SK-N-SH (cell line): Measurements from ENCODE around the gene CNTNAP2. TPM values are rescaled to one million over a fixed set of nuclear protein-coding genes. Genes with fewer than 3 reads are reported as not detected.

Experiments used
- CTCF ChIA-PET: fragments of 300-600, 350-600 bp; formaldehyde crosslinking; extraction: SDS; loops from one replicate; lab custom pipeline; 2021; lab: Yijun Ruan, JAX
- POLR2A ChIA-PET: fragments of 350-600 bp; sonication (Branson Sonifier 250); formaldehyde crosslinking; extraction: SDS; loops from one replicate; lab custom pipeline; 2020; ENCODE audit warnings: antibody characterized with exemption, inconsistent platforms; lab: Yijun Ruan, JAX
- DNase-seq: peaks from one replicate; pipeline ENCODE4 v3.0.0; 2012
- H2AFZ ChIP-seq: fragments of 200-600 bp; sonication (generic); 2 replicates; pipeline ENCODE4 v1.8.1; 2016; ENCODE audit warnings: antibody characterized with exemption, mild to moderate bottlenecking, low read depth
- H3F3A ChIP-seq: fragments of 200-600 bp; sonication (generic); replicated peaks from 2 replicates; pipeline ENCODE3; 2016; ENCODE audit warnings: antibody characterized with exemption, mild to moderate bottlenecking; ENCODE audit not compliant: insufficient read depth
- H3K27ac ChIP-seq, 2 experiments: fragments of 200-500 bp in 1 of 2; fragments of 200-600 bp in 1 of 2; sonication (Bioruptor generic) in 1 of 2; sonication (generic), shearing (Covaris generic) in 1 of 2; 2 replicates each; pipeline versions ENCODE4 v1.5.1 to v1.6.1; 2014 to 2016; ENCODE audit warnings: low read depth in 2 of 2, inconsistent platforms in 1 of 2, low read length in 1 of 2, mild to moderate bottlenecking in 1 of 2, mixed read lengths in 1 of 2
- H3K27me3 ChIP-seq: fragments of 200-600 bp; sonication (generic), shearing (Covaris generic); 2 replicates; pipeline ENCODE4 v1.6.1; 2016; ENCODE audit warnings: mixed run types; ENCODE audit not compliant: insufficient read depth
- H3K36me3 ChIP-seq, 2 experiments: fragments of 200-500 bp in 1 of 2; fragments of 200-600 bp in 1 of 2; sonication (Bioruptor generic) in 1 of 2; sonication (generic) in 1 of 2; replicated peaks in 1 of 2; 2 replicates each; pipeline versions ENCODE3 to v1.5.1; 2014 to 2016; ENCODE audit warnings: low read length in 1 of 2, mild to moderate bottlenecking in 1 of 2; ENCODE audit not compliant: insufficient read depth in 2 of 2, control insufficient read depth in 1 of 2
- H3K4me1 ChIP-seq, 2 experiments: fragments of 200-500 bp in 1 of 2; fragments of 200-600 bp in 1 of 2; sonication (Bioruptor generic) in 1 of 2; sonication (generic), shearing (Covaris generic) in 1 of 2; 2 replicates each; pipeline versions ENCODE4 v1.5.1 to v1.6.1; 2014 to 2016; ENCODE audit warnings: low read depth in 1 of 2, low read length in 1 of 2, mixed run types in 1 of 2; ENCODE audit not compliant: insufficient read depth in 2 of 2, control insufficient read depth in 1 of 2
- H3K4me2 ChIP-seq: fragments of 200-600 bp; sonication (generic), shearing (Covaris generic); 2 replicates; pipeline ENCODE4 v1.6.1; 2017; ENCODE audit warnings: mixed run types
- H3K4me3 ChIP-seq, 2 experiments: fragments of 200-500 bp in 1 of 2; fragments of 200-600 bp in 1 of 2; sonication (Bioruptor generic) in 1 of 2; sonication (generic), shearing (Covaris generic) in 1 of 2; 2 replicates each; pipeline versions ENCODE4 v1.5.1 to v1.8.1; 2014 to 2016; ENCODE audit warnings: low read depth in 2 of 2, inconsistent platforms in 1 of 2, low read length in 1 of 2, mild to moderate bottlenecking in 1 of 2, mixed read lengths in 1 of 2, moderate library complexity in 1 of 2
- H3K79me2 ChIP-seq: fragments of 200-600 bp; sonication (generic); 2 replicates; pipeline ENCODE4 v1.8.1; 2017; ENCODE audit warnings: mild to moderate bottlenecking; ENCODE audit not compliant: insufficient read depth
- H3K9ac ChIP-seq: fragments of 200-600 bp; sonication (generic); 2 replicates; pipeline ENCODE4 v1.6.1; 2017; ENCODE audit warnings: mixed run types
- H3K9me2 ChIP-seq: fragments of 200-600 bp; sonication (generic); 2 replicates; pipeline ENCODE4 v1.6.1; 2017; ENCODE audit warnings: mixed run types
- H3K9me3 ChIP-seq: fragments of 200-600 bp; sonication (generic); 2 replicates; pipeline ENCODE4 v1.6.1; 2017; ENCODE audit warnings: mixed run types, mild to moderate bottlenecking, moderate library complexity
- H4K20me1 ChIP-seq: fragments of 200-600 bp; sonication (generic); 2 replicates; pipeline ENCODE4 v1.6.1; 2017; ENCODE audit warnings: mild to moderate bottlenecking, mixed run types; ENCODE audit not compliant: insufficient read depth
- CHD2 ChIP-seq: fragments of 150-350 bp; IDR thresholded peaks from 2 replicates; pipeline ENCODE4 v1.6.1; 2018; ENCODE audit warnings: low read length; ENCODE audit not compliant: partially characterized antibody
- CTCF ChIP-seq: fragments of 200-600 bp; sonication (generic); IDR thresholded peaks from 2 replicates; pipeline ENCODE4 v1.6.1; 2017; ENCODE audit warnings: antibody characterized with exemption, mild to moderate bottlenecking, moderate library complexity
- EP300 ChIP-seq, 2 experiments: IDR thresholded peaks; 2 replicates each; pipeline versions ENCODE4 v1.4.0 to v1.6.1; 2012; ENCODE audit warnings: borderline replicate concordance in 1 of 2, low read depth in 1 of 2, low read length in 1 of 2
- EZH2phosphoT487 ChIP-seq: fragments of 200-600 bp; sonication (generic); IDR thresholded peaks from 2 replicates; pipeline ENCODE4 v1.6.1; 2017; ENCODE audit warnings: low read depth, mixed run types, mild to moderate bottlenecking, antibody characterized with exemption, moderate library complexity, borderline replicate concordance
- FOXJ3 ChIP-seq: sonication (generic); formaldehyde crosslinking; IDR thresholded peaks from 2 replicates; pipeline ENCODE4 v1.5.1; 2020; ENCODE audit warnings: mild to moderate bottlenecking, missing genetic modification reagents
- FOXM1 ChIP-seq: IDR thresholded peaks from 2 replicates; pipeline ENCODE4 v1.4.0; 2012; ENCODE audit warnings: low read depth, mild to moderate bottlenecking
- JUND ChIP-seq: IDR thresholded peaks from 2 replicates; pipeline ENCODE4 v1.4.0; 2012
- NRF1 ChIP-seq: IDR thresholded peaks from 2 replicates; pipeline ENCODE4 v1.6.1; 2012; ENCODE audit warnings: low read depth, mild to moderate bottlenecking, low read length
- RCOR1 ChIP-seq: fragments of 150-350 bp; IDR thresholded peaks from 2 replicates; pipeline ENCODE4 v1.6.1; 2017; ENCODE audit warnings: antibody characterized with exemption, low read length
- REST ChIP-seq: IDR thresholded peaks from 2 replicates; pipeline ENCODE4 v1.6.1; 2012; ENCODE audit warnings: mild to moderate bottlenecking, low read depth, low read length, moderate library complexity
- RXRA ChIP-seq: IDR thresholded peaks from 2 replicates; pipeline ENCODE4 v1.4.0; 2012; ENCODE audit warnings: low read depth, mild to moderate bottlenecking, borderline replicate concordance
- SMC3 ChIP-seq: IDR thresholded peaks from 2 replicates; pipeline ENCODE4 v1.6.1; 2012; ENCODE audit warnings: low read depth, low read length, improper control_type of control experiment
- TCF12 ChIP-seq: IDR thresholded peaks from 2 replicates; pipeline ENCODE4 v1.4.0; 2012
- TEAD4 ChIP-seq: IDR thresholded peaks from 2 replicates; pipeline ENCODE4 v1.4.0; 2012; ENCODE audit warnings: mild to moderate bottlenecking, borderline replicate concordance; ENCODE audit not compliant: insufficient read depth
- USF2 ChIP-seq: fragments of 150-350 bp; IDR thresholded peaks from 2 replicates; pipeline ENCODE4 v1.6.1; 2017; ENCODE audit warnings: antibody characterized with exemption, low read length, low read depth, borderline replicate concordance
- YY1 ChIP-seq: IDR thresholded peaks from 2 replicates; pipeline ENCODE4 v1.4.0; 2012; ENCODE audit warnings: low read depth, mild to moderate bottlenecking
- WGBS: methylation state at CpG from one replicate; pipeline ENCODE4 v1.1.6; 2017; ENCODE audit warnings: low lambda C conversion rate; 5-methylcytosine and 5-hydroxymethylcytosine counted together
- polyA plus RNA-seq, 3 experiments: library from polyadenylated mRNA; depleted of rRNA; stranded (reverse); fragments of >200 nt; gene quantifications; 2 replicates each; pipeline ENCODE4 v1.2.3, GENCODE V29; 2012
- TF ChIP-seq, protein P1 (sequence below): IDR thresholded peaks from 2 replicates; pipeline ENCODE4 v1.4.0; 2012; ENCODE audit warnings: low read depth

Gene CNTNAP2
- polyA plus RNA-seq, 1 of the 3 experiments (the other 2 are of a cell fraction), result 3.4 TPM

- no peak for TF ChIP-seq FOXM1
- no peak for TF ChIP-seq EP300 (IDR thresholded peaks at IDR 0.05; ENCODE audit: borderline replicate concordance in 1 of 2, low read depth in 1 of 2, low read length in 1 of 2)
- no peak for TF ChIP-seq JUND
- no peak for TF ChIP-seq NRF1
These were observed 2065.7 kb downstream of the CNTNAP2 start (continued) for GRCh38 chr7:148182264-148182663.

- Histone ChIP-seq H3F3A (no peaks in the 10 kb centered on the region), H2AFZ (no peak overlapping the region), H3K9me3 (no peaks in the 10 kb centered on the region), H3K4me2 (no peak overlapping the region), H3K9me2 (no peaks in the 10 kb centered on the region)
- 45% methylated on average over 5 of the region's 5 CpGs for WGBS
- TF ChIP-seq SMC3, result no peak
- no peak for TF ChIP-seq RCOR1
- TF ChIP-seq, protein P1, sequence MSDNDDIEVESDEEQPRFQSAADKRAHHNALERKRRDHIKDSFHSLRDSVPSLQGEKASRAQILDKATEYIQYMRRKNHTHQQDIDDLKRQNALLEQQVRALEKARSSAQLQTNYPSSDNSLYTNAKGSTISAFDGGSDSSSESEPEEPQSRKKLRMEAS, result no peak
- no peak for TF ChIP-seq RXRA
- TF ChIP-seq CHD2, result no peak
- no peak for TF ChIP-seq CTCF
- no peak for TF ChIP-seq YY1
- no peak for TF ChIP-seq TEAD4
- TF ChIP-seq EZH2phosphoT487, result no peak
- TF ChIP-seq, all 33 proteins: peak for 0
- CTCF ChIA-PET, result interaction anchor here (1.3 kb wide), 1 partner anchor 23 kb away, joined by 3 read pairs; no protein-coding TSS in a partner anchor
- H3K4me1 ChIP-seq, result no peaks in the 10 kb centered on the region; a peak in 1 of 4 replicates
- H3K79me2 ChIP-seq, result no peaks in the 10 kb centered on the region
- no peaks in the 10 kb centered on the region for H4K20me1 ChIP-seq
- H3K4me3 ChIP-seq, result no peak overlapping the region
- no peaks in the 10 kb centered on the region for H3K27me3 ChIP-seq
- no peak for DNase-seq
- H3K36me3 ChIP-seq, result no peaks in the 10 kb centered on the region
- POLR2A ChIA-PET, result no interaction called here
- peak overlapping the region in 1 of 2 experiments; percentile 10; a peak in 1 of 4 replicates for H3K27ac ChIP-seq
- no peak overlapping the region for H3K9ac ChIP-seq
These were observed 2068.4 kb downstream of the CNTNAP2 start for GRCh38 chr7:148185041-148185440.

DNA sequence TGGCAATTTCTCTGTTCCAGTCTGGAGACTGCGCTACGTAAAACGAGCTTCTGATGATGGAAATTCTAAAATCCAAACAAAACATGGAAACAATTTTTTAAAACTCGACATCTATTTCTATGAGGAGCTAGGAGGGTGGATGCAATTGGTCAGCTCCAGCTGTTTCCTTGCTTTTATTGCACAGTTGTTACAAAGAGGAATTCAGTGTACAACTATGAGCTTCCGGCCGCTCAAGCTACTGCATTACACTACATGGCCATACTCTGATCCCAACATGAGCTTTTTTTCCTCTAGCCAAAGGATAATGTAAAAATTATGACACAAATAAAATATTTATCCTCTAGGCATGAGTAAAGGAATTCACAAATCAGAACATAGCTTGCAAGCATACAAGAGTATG lies 2070.9 kb downstream of the CNTNAP2 start:
- no peak overlapping the region for H2AFZ ChIP-seq
- no peaks in the 10 kb centered on the region for H3K9me2 ChIP-seq
- 44% methylated on average over 6 of the region's 6 CpGs for WGBS
- H3K27ac ChIP-seq, result no peak overlapping the region
- H4K20me1 ChIP-seq, result no peaks in the 10 kb centered on the region
- no peaks in the 10 kb centered on the region for H3K36me3 ChIP-seq
- H3K79me2 ChIP-seq, result no peaks in the 10 kb centered on the region
- no peaks in the 10 kb centered on the region for H3F3A ChIP-seq
- no peak overlapping the region for H3K4me3 ChIP-seq
- no peak overlapping the region for H3K9ac ChIP-seq
- CTCF ChIA-PET, result interaction anchor here (0.9 to 1.7 kb wide), 3 partner anchors 11 to 78 kb away, joined by 3 to 4 read pairs (median 3); no protein-coding TSS in a partner anchor
- POLR2A ChIA-PET, result no interaction called here
- H3K4me1 ChIP-seq, result no peaks in the 10 kb centered on the region; a peak in 1 of 4 replicates
- H3K9me3 ChIP-seq, result no peaks in the 10 kb centered on the region
- DNase-seq, result no peak
- no peaks in the 10 kb centered on the region for H3K27me3 ChIP-seq
- no peak overlapping the region for H3K4me2 ChIP-seq
- TF ChIP-seq YY1 (no peak), RXRA (no peak), REST (no peak), TEAD4 (no peak), USF2 (no peak), FOXJ3 (CRISPR knock-in tag) (no peak), CHD2 (no peak), EZH2phosphoT487 (no peak), TCF12 (no peak)
